Choroid plexus epithelial cell (primary cell): Measurements from ENCODE around the gene NXPH3.

Experiments
- DNase-seq: peaks from one replicate; pipeline ENCODE4 v3.0.0-alpha.2; 2010; ENCODE audit warnings: low read depth
- H3K4me3 ChIP-seq: 2 replicates; pipeline ENCODE4 v1.5.1; 2011; ENCODE audit warnings: low read depth, mild to moderate bottlenecking, control low read depth, low read length, moderate library complexity
- TF ChIP-seq, protein P1 (sequence below): conservative IDR thresholded peaks from 2 replicates; pipeline ENCODE4 v1.5.1; 2011; ENCODE audit warnings: low read depth, mild to moderate bottlenecking, control low read depth, inconsistent platforms, low read length, moderate library complexity

The NXPH3 gene

GRCh38 chr17:49577650-49577934 lies 1.9 kb downstream of the NXPH3 start:
- TF ChIP-seq, protein P1, sequence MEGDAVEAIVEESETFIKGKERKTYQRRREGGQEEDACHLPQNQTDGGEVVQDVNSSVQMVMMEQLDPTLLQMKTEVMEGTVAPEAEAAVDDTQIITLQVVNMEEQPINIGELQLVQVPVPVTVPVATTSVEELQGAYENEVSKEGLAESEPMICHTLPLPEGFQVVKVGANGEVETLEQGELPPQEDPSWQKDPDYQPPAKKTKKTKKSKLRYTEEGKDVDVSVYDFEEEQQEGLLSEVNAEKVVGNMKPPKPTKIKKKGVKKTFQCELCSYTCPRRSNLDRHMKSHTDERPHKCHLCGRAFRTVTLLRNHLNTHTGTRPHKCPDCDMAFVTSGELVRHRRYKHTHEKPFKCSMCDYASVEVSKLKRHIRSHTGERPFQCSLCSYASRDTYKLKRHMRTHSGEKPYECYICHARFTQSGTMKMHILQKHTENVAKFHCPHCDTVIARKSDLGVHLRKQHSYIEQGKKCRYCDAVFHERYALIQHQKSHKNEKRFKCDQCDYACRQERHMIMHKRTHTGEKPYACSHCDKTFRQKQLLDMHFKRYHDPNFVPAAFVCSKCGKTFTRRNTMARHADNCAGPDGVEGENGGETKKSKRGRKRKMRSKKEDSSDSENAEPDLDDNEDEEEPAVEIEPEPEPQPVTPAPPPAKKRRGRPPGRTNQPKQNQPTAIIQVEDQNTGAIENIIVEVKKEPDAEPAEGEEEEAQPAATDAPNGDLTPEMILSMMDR: no peak
- no peak overlapping the region for H3K4me3 ChIP-seq
- no peak for DNase-seq

DNA sequence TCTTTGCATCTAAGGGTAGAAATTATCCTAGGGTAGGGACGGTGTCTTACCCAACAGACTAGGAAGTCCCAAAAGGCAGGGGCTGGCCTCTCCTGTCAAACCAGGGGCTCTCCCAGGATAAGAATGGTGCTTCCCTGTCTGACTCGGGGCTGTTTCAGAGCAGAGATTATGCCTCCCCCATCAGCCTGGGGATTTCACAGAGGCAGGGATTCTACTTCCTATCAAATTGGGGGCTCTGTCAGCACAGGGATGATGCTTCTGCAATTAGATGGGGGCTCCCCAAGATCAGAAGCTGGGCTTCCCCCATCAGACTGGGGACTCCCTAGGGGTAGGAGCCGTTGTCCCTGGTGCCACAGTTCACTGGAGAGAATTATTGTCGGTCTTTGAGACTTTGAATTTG lies 2.3 kb downstream of the NXPH3 start:
- TF ChIP-seq, protein P1: no peak
- no peak overlapping the region for H3K4me3 ChIP-seq

GRCh38 chr17:49578414-49578813 lies 2.7 kb downstream of the NXPH3 start:
- TF ChIP-seq, protein P1: no peak
- DNase-seq: no peak
- H3K4me3 ChIP-seq: no peak overlapping the region

More for the DNA sequence above, 2.3 kb downstream of the NXPH3 start:
- DNase-seq: no peak

DNA sequence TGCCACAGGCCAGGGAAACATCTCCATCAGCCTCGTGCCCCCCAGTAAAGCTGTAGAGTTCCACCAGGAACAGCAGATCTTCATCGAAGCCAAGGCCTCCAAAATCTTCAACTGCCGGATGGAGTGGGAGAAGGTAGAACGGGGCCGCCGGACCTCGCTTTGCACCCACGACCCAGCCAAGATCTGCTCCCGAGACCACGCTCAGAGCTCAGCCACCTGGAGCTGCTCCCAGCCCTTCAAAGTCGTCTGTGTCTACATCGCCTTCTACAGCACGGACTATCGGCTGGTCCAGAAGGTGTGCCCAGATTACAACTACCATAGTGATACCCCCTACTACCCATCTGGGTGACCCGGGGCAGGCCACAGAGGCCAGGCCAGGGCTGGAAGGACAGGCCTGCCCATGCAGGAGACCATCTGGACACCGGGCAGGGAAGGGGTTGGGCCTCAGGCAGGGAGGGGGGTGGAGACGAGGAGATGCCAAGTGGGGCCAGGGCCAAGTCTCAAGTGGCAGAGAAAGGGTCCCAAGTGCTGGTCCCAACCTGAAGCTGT lies 3.4 kb downstream of the NXPH3 start:
- no peak overlapping the region for H3K4me3 ChIP-seq
- TF ChIP-seq, protein P1: no peak
- DNase-seq: no peak

GRCh38 chr17:49579522-49579921 lies 3.9 kb downstream of the NXPH3 start:
- TF ChIP-seq, protein P1: no peak
- no peak for DNase-seq
- no peak overlapping the region for H3K4me3 ChIP-seq

- no peak for DNase-seq
- TF ChIP-seq, protein P1: no peak
- H3K4me3 ChIP-seq: no peak overlapping the region
Observed at GRCh38 chr17:49580055-49580721, 4.5 kb downstream of the NXPH3 start.

DNA sequence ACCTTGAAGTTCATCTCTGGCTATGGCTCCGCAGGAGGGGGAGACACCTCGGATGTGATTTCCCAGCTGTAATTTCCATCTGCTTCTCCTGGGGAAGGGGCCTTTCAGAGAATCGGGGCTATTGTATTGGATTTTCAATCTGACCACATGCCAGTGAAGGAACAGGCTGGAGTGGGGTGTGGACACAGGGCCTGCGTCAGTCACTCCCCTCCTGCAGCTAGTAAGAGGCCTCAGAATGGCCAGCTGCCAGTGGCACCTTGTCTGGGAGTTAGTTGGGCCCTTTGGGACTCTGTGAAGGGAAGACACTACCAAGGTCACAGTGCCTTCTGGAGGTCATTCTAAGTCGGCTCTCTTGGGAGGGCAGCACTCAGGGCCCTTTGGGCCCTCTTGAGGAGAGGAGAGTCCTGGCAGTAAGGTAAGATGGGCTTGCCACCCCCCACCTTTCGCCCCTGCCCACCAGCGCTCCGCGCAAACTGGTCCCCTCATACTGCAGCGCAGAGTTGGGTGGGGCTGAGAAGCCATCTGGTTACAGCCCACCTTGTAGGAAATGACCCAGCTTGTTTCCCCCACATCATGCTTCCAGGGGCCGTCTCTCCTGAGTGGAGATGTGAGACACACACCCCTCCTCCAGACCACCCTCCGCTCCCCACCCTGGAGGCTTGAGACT lies 5.4 kb downstream of the NXPH3 start:
- TF ChIP-seq, protein P1: no peak

More for the DNA sequence above, 5.4 kb downstream of the NXPH3 start:
- H3K4me3 ChIP-seq: no peak overlapping the region
- no peak for DNase-seq
